ENCODE data around the gene IFNL3.

The IFNL3 gene

DNA sequence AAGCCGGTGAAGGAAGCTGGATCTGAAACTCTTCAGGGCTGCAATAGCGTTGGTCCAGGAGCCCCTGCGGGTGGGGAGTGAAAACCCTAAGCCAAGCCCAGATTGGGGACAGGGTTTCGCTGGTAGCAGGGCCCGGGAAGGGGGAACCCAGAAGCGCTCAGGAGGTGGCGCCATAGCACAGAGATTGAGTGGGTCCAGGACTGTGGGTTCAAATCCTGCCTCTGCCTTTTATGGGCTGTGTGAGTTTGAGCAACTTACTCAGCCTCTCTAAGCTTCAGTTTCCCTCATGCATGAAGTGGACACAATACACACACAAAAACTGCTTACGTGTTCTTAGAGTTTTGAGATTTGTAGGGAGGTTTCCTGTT is 32.4 kb downstream of the IFNL3 start:
- DNase-seq = peak; percentile 49

GRCh38 chr19:39211731-39212374 is 33.0 kb downstream of the IFNL3 start:
- no peak for DNase-seq

DNA sequence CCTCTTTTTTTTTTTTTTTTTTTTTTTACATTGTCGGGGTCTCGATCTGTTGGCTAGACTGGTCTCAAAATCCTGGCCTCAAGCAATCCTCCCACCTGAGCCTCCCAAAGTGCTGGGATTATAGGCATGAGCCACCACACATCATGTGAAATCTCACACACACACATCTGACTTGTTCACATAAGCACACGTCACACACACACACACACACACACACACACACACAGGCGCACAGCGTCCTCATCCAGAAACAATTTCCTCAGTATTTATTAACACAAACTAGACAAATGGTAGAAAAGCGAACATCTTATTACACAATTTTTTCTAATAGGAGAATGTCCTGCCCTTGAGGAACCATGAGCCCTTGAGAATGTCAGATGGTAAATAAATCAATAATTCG is 35.6 kb downstream of the IFNL3 start:
- no peak for DNase-seq

GRCh38 chr19:39208175-39208795 is 36.5 kb downstream of the IFNL3 start:
- no peak for DNase-seq

- no peak for DNase-seq
Observed at GRCh38 chr19:39207293-39207836, 37.4 kb downstream of the IFNL3 start.

DNA sequence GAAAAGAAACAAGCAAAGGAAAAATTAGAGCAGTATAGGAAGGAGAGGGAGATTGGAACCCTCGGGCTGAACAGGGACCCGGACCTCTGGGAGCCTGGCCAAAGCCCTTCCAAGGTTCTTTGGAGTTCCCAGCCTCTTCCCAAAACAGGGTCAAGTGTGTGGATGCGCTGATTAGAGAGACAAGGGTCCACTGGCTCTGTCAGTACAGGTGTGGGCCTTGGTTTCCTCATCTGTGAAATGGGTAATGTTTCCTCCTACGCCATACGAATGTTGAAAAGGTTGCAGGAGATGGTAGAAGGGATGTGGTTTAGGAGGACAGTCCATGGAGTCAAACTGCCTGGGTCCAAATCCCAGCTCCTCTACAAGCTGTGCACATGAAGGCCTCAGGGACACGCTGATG is 38.7 kb downstream of the IFNL3 start:
- no peak for DNase-seq

DNA sequence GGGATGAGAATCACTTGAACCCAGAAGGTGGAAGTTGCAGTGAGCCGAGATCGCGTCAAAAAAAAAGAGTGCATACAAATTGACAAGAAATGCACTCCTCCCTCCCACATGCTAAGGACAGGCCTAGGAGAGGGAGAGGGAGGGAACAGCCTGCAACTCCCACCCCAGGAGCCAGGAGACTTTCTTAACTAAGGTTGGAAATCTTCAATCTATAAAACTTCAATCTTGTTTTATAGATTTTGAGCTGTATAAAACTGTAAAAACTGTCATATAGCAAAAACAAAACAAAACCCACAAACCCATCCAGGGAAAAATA is 39.4 kb downstream of the IFNL3 start:
- DNase-seq = no peak

- no peak for DNase-seq
Observed at GRCh38 chr19:39203372-39204341, 41.1 kb downstream of the IFNL3 start, which contains the start of gene SYCN. Gene SYCN, minus strand, starts transcription at chr19:39204263. Its CDS starts 9 bp downstream, at chr19:39204254.

- DNase-seq = no peak
Observed at GRCh38 chr19:39202998-39203355, 41.8 kb downstream of the IFNL3 start.

GRCh38 chr19:39200803-39201115 is 44.0 kb downstream of the IFNL3 start:
- no peak for DNase-seq

DNA sequence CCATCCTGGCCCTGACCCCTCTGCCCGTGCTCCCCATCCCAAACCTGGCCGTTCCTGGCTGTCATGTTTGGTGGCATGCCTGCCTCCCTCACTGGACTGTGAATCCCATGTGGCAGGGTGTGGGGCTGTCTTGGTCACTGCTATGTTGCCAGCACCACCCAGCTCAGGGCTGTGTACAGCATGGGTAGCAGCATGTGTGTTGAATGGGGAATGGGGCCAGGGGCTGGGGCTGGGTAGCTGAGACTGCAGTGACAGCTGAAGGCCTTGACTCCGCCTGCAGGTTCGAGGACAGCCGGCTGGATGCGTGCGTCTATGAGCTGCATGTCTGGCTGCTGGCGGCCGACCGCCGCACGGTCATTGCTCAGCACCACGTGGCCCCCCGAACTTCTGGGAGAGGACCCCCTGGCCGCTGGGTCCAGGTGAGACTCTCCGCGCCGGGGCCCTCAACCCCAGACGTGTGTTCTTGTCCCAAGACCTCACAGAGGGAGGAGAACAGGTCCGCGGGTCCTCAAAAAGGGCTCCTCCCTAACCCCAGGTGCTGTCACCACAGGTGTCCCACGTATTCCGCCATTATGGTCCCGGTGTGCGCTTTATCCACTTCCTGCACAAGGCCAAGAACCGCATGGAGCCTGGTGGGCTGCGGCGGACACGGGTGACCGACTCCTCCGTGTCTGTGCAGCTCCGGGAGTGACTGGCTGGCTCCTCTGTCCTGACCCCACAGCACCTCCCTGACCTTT is 44.6 kb downstream of the IFNL3 start:
- DNase-seq = no peak

- DNase-seq = no peak
Observed at GRCh38 chr19:39199025-39199424, 45.8 kb downstream of the IFNL3 start.

- no peak for DNase-seq
Observed at GRCh38 chr19:39197808-39198207, 47.0 kb downstream of the IFNL3 start.

- no peak for DNase-seq
Observed at GRCh38 chr19:39196860-39197562, 47.8 kb downstream of the IFNL3 start, which contains the start of gene NCCRP1. Gene NCCRP1, plus strand, starts transcription at chr19:39196964. Its CDS starts 19 bp downstream, at chr19:39196983.

DNA sequence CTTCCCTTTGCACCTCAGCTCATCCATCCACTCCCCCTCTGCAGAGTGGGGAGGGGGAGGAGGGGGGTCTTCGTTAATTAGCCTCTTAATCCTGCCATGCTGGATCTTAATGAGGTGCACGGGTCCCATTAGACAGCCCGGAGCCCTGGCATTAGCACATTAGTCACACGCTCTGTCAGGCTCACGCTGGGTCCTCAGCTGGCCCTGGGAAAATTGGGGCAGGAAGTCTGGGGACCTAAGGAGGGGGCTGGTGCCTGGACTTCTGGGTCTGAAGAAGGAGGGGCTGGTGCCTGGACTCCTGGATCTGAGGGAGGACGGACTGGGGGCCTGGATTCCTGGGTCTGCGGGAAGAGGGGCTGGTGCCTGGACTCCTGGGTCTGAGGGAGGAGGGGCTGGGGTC is 48.5 kb downstream of the IFNL3 start:
- DNase-seq = no peak

GRCh38 chr19:39195755-39196154 is 49.1 kb downstream of the IFNL3 start:
- no peak for DNase-seq

- DNase-seq = no peak
Observed at GRCh38 chr19:39194832-39195542, 49.8 kb downstream of the IFNL3 start.

GRCh38 chr19:39193803-39194202 is 51.0 kb downstream of the IFNL3 start:
- DNase-seq = no peak

Measured in suppressor macrophage treated with lipopolysaccharide for 4 hours (primary cell).